K562 (cell line): ENCODE data around the gene UBE2L5. TPM values are rescaled to one million over a fixed set of nuclear protein-coding genes. Genes with fewer than 3 reads are reported as not detected.

ENCODE experiments used
- GATAD2B ChIP-seq: fragments of 450-650 bp; IDR thresholded peaks from 2 replicates; pipeline ENCODE4 v1.6.1; 2017; ENCODE audit warnings: mild to moderate bottlenecking, borderline replicate concordance
- IRF9 ChIP-seq: fragments of 450-650 bp; IDR thresholded peaks from 2 replicates; pipeline ENCODE4 v1.6.1; 2016; ENCODE audit warnings: missing biosample characterization, missing genetic modification characterization
- POLR2H ChIP-seq: IDR thresholded peaks from 2 replicates; pipeline ENCODE4 v1.6.1; 2016; ENCODE audit warnings: missing genetic modification characterization, low read depth, mild to moderate bottlenecking, control low read depth, missing compliant biosample characterization, moderate library complexity
- RBBP5 ChIP-seq: fragments of 200-600 bp; sonication (generic); IDR thresholded peaks from 2 replicates; pipeline ENCODE4 v1.6.1; 2012; ENCODE audit warnings: borderline replicate concordance, mild to moderate bottlenecking, low read length, control low read depth, inconsistent platforms; ENCODE audit not compliant: insufficient read depth, poor library complexity, severe bottlenecking
- RERE ChIP-seq: sonication (generic); formaldehyde crosslinking; IDR thresholded peaks from 2 replicates; pipeline ENCODE4 v1.8.0; 2023; ENCODE audit warnings: missing genetic modification reagents, mild to moderate bottlenecking, borderline replicate concordance
- ZNF41 ChIP-seq: fragments of 250-450 bp; sonication (Bioruptor Pico); conservative IDR thresholded peaks from 2 replicates; pipeline ENCODE4 v1.4.0; 2020; ENCODE audit warnings: mild to moderate bottlenecking
- ZNF431 ChIP-seq: sonication (generic); formaldehyde crosslinking; IDR thresholded peaks from 2 replicates; pipeline ENCODE4 v1.8.0; 2022; ENCODE audit warnings: mild to moderate bottlenecking, missing genetic modification reagents
- polyA plus RNA-seq, 8 experiments: library from polyadenylated mRNA; depleted of rRNA in 4 of 8; stranded (reverse) in 5 of 8; unstranded in 3 of 8; fragments of >200 nt; fragmentation: Nextera tagmentation in 2 of 8; fragmentation: Illumina TruSeq in 1 of 8; extraction: Ambion mirVana in 2 of 8; extraction: Trizol in 1 of 8; gene quantifications; 2 replicates each; pipeline versions ENCODE4 v1.2.1 to v1.2.3, GENCODE V29; 2011 to 2014; ENCODE audit warnings: inconsistent platforms in 1 of 8, missing spikeins in 1 of 8
- total RNA-seq, 7 experiments: library from RNA; depleted of rRNA in 6 of 7; stranded (reverse); fragments of >200 nt in 6 of 7; fragmentation: Illumina TruSeq in 2 of 7; extraction: Trizol in 2 of 7; gene quantifications; 2 replicates each; pipeline versions ENCODE4 v1.2.1 to v1.2.3, GENCODE V29; 2011 to 2021; ENCODE audit warnings: low replicate concordance in 1 of 7

Gene UBE2L5
- total and polyA plus RNA-seq, 9 of the 15 experiments (the other 6 are each of a cell fraction or from before 2014, with no cell fraction given), result 0.22 to 1.5 (median 0.86) TPM; not detected in 6

GRCh38 chr13:30454991-30455390 lies 32.7 kb downstream of the UBE2L5 start (continued):
- TF ChIP-seq RERE (CRISPR knock-in tag) (no peak), GATAD2B (no peak), POLR2H (tag) (no peak), ZNF41 (no peak), ZNF431 (CRISPR knock-in tag) (no peak), IRF9 (tag) (no peak), RBBP5 (no peak)
- TF ChIP-seq, all 486 proteins: peak for 0
